NCI-H2196 (cell line): ENCODE data around the gene EXOSC3.

ENCODE experiments used
- DNase-seq: peaks from one replicate; lab custom pipeline; 2025; ENCODE audit not compliant: unreplicated experiment; lab: John Stamatoyannopoulos, UW

EXOSC3 gene

GRCh38 chr9:37739222-37739621 lies 45.6 kb downstream of the EXOSC3 start:
- DNase-seq: no peak

- no peak for DNase-seq
Measured at GRCh38 chr9:37732952-37733351, 51.9 kb downstream of the EXOSC3 start.

- no peak for DNase-seq
Measured at GRCh38 chr9:37732086-37732741, 52.6 kb downstream of the EXOSC3 start.

GRCh38 chr9:37730839-37731238 lies 54.0 kb downstream of the EXOSC3 start:
- DNase-seq: no peak

- DNase-seq: no peak
Measured at GRCh38 chr9:37730256-37730655, 54.6 kb downstream of the EXOSC3 start.
